K562 (cell line): ENCODE measurements around the gene CCDC15. TPM values are rescaled to one million over a fixed set of nuclear protein-coding genes. Genes with fewer than 3 reads are reported as not detected.

Experiments
- BRCA1 ChIP-seq, 2 experiments: fragments of 450-650 bp in 1 of 2; sonication (generic) in 1 of 2; formaldehyde crosslinking in 1 of 2; IDR thresholded peaks; 2 replicates each; pipeline versions ENCODE4 v1.5.0 to v1.6.1; 2017 to 2020; ENCODE audit warnings: mild to moderate bottlenecking in 1 of 2, missing genetic modification reagents in 1 of 2
- DEAF1 ChIP-seq: fragments of 450-650 bp; formaldehyde crosslinking; IDR thresholded peaks from 2 replicates; pipeline ENCODE4 v1.4.0; 2020; ENCODE audit warnings: mild to moderate bottlenecking, moderate library complexity
- EHMT2 ChIP-seq: fragments of 450-650 bp; IDR thresholded peaks from 2 replicates; pipeline ENCODE4 v1.6.1; 2018; ENCODE audit warnings: antibody characterized with exemption
- ERF ChIP-seq: fragments of 450-650 bp; formaldehyde crosslinking; IDR thresholded peaks from 2 replicates; pipeline ENCODE4 v1.4.0; 2020; ENCODE audit warnings: mild to moderate bottlenecking, mixed read lengths
- HMBOX1 ChIP-seq: sonication (generic); IDR thresholded peaks from 2 replicates; pipeline ENCODE4 v1.6.1; 2016
- JUND ChIP-seq, 2 experiments: IDR thresholded peaks; 2 replicates in 1 of 2; 3 replicates in 1 of 2; pipeline ENCODE4 v1.6.1; 2011; ENCODE audit warnings: borderline replicate concordance in 2 of 2, low read depth in 2 of 2, low read length in 2 of 2, improper control_type of control experiment in 1 of 2, missing biosample characterization in 1 of 2, missing genetic modification characterization in 1 of 2, missing genetic modification reagents in 1 of 2
- MAFG ChIP-seq: fragments of 450-650 bp; conservative IDR thresholded peaks from 2 replicates; pipeline ENCODE4 v1.6.1; 2016; ENCODE audit warnings: missing genetic modification characterization, missing compliant biosample characterization
- NCOA1 ChIP-seq: fragments of 450-650 bp; IDR thresholded peaks from 2 replicates; pipeline ENCODE4 v1.6.1; 2016; ENCODE audit warnings: low read depth
- NR1H2 ChIP-seq: sonication (generic); formaldehyde crosslinking; IDR thresholded peaks from 2 replicates; pipeline ENCODE4 v1.4.0; 2020; ENCODE audit warnings: mild to moderate bottlenecking, missing genetic modification reagents
- NR4A1 ChIP-seq, 2 experiments: fragments of 250-450 bp in 1 of 2; fragments of 450-650 bp in 1 of 2; sonication (Bioruptor Pico) in 1 of 2; IDR thresholded peaks; 2 replicates each; pipeline versions ENCODE4 v1.4.0 to v1.6.1; 2016 to 2020; ENCODE audit warnings: mild to moderate bottlenecking in 2 of 2, missing compliant biosample characterization in 1 of 2, missing genetic modification characterization in 1 of 2, moderate library complexity in 1 of 2
- PHF20 ChIP-seq: fragments of 450-650 bp; IDR thresholded peaks from 2 replicates; pipeline ENCODE4 v1.6.1; 2018; ENCODE audit not compliant: partially characterized antibody
- PKNOX1 ChIP-seq: fragments of 450-650 bp; IDR thresholded peaks from 2 replicates; pipeline ENCODE4 v1.6.1; 2016
- PTRF ChIP-seq: fragments of 450-650 bp; IDR thresholded peaks from 2 replicates; pipeline ENCODE4 v1.6.1; 2016; ENCODE audit warnings: mild to moderate bottlenecking, missing genetic modification characterization, missing compliant biosample characterization
- RBFOX2 ChIP-seq: fragments of 200-400 bp; formaldehyde crosslinking; IDR thresholded peaks from 2 replicates; pipeline ENCODE4 v1.6.1; 2017; ENCODE audit warnings: low read depth, mild to moderate bottlenecking, low read length, moderate library complexity
- RBM14 ChIP-seq: fragments of 200-400 bp; formaldehyde crosslinking; IDR thresholded peaks from 2 replicates; pipeline ENCODE4 v1.6.1; 2018; ENCODE audit warnings: low read depth, mild to moderate bottlenecking, low read length, moderate library complexity, borderline replicate concordance; ENCODE audit not compliant: insufficient read depth
- TFAP4 ChIP-seq: sonication (generic); formaldehyde crosslinking; IDR thresholded peaks from 2 replicates; pipeline ENCODE4 v1.8.0; 2022; ENCODE audit warnings: missing genetic modification reagents, mild to moderate bottlenecking, moderate library complexity, borderline replicate concordance
- ZBTB34 ChIP-seq: fragments of 250-450 bp; sonication (Bioruptor Pico); IDR thresholded peaks from 2 replicates; pipeline ENCODE4 v1.8.0; 2021; ENCODE audit warnings: mild to moderate bottlenecking, moderate library complexity
- ZFP30 ChIP-seq: fragments of 250-450 bp; sonication (Bioruptor Pico); IDR thresholded peaks from 2 replicates; pipeline ENCODE4 v1.8.0; 2022; ENCODE audit warnings: moderate library complexity, mild to moderate bottlenecking, inconsistent platforms, borderline replicate concordance
- ZFX ChIP-seq: sonication (generic); formaldehyde crosslinking; IDR thresholded peaks from 2 replicates; pipeline ENCODE4 v1.8.0; 2022; ENCODE audit warnings: mild to moderate bottlenecking, missing genetic modification reagents, moderate library complexity
- ZNF197 ChIP-seq: fragments of 200-800 bp; sonication (Bioruptor generic); IDR thresholded peaks from 2 replicates; pipeline ENCODE4 v1.6.1; 2016; ENCODE audit warnings: low read depth, missing genetic modification characterization, missing compliant biosample characterization
- polyA plus RNA-seq, 8 experiments: library from polyadenylated mRNA; depleted of rRNA in 4 of 8; stranded (reverse) in 5 of 8; unstranded in 3 of 8; fragments of >200 nt; fragmentation: Nextera tagmentation in 2 of 8; fragmentation: Illumina TruSeq in 1 of 8; extraction: Ambion mirVana in 2 of 8; extraction: Trizol in 1 of 8; gene quantifications; 2 replicates each; pipeline versions ENCODE4 v1.2.1 to v1.2.3, GENCODE V29; 2011 to 2014; ENCODE audit warnings: inconsistent platforms in 1 of 8, missing spikeins in 1 of 8
- total RNA-seq, 7 experiments: library from RNA; depleted of rRNA in 6 of 7; stranded (reverse); fragments of >200 nt in 6 of 7; fragmentation: Illumina TruSeq in 2 of 7; extraction: Trizol in 2 of 7; gene quantifications; 2 replicates each; pipeline versions ENCODE4 v1.2.1 to v1.2.3, GENCODE V29; 2011 to 2021; ENCODE audit warnings: low replicate concordance in 1 of 7

The CCDC15 gene
- total and polyA plus RNA-seq, 9 of the 15 experiments (the other 6 are each of a cell fraction or from before 2014, with no cell fraction given) = 1.9 to 9.2 (median 3.9) TPM

DNA sequence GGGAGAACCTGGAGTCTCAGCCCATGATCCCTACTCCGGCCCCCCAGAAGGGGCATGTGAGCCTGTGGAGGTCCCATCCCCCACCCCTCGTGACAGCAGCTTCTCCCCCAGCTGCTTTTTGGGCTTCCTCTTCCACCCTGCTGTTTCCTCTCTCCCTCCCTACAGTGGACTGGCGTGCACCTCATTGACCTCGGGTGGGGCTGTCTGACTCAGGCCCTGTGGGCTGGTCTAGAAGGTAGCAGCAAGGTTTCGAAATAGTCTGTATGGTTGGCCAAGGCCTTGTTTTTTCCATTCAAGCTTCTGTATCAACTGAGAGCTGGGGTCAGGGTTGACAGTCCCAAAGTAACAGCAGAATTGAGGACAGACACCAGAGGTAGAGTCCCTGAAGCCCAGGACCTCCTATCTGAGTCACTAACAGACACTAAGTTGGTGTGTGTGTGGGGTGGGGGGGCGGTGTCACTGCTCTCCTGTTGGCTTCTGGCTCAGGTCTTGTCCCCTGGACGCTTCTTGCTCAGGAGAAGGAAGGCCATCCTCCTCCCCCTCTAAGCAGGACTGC lies 116.8 kb downstream of the CCDC15 start (continued):
- TF ChIP-seq ZBTB34 (CRISPR knock-in tag) (no peak), NCOA1 (peak; percentile 55; the same call in 1 of the 2 replicates), RBM14 (no peak), DEAF1 (0 out of 2 replicates have a peak, but pooled peaks have one; percentile 13), JUND (IDR thresholded peaks at IDR 0.05; ENCODE audit: borderline replicate concordance, low read depth, low read length) (peak; percentile 91), JUND (tag; IDR thresholded peaks at IDR 0.05; ENCODE audit: borderline replicate concordance, low read depth, low read length) (peak; percentile 90; the same call in 2 of the 3 replicates), ERF (CRISPR knock-in tag) (peak; percentile 89), NR1H2 (CRISPR knock-in tag) (no peak), MAFG (tag) (0 out of 2 replicates have a peak, but pooled peaks have one; percentile 10), ZFX (peak; percentile 81), PTRF (tag) (peak; percentile 44; the same call in 1 of the 2 replicates), PHF20 (peak; percentile 57), BRCA1 (IDR thresholded peaks at IDR 0.05) (no peak), BRCA1 (CRISPR knock-in tag; IDR thresholded peaks at IDR 0.05) (no peak), HMBOX1 (no peak), EHMT2 (peak; percentile 76), TFAP4 (CRISPR knock-in tag) (peak; percentile 84; the same call in 1 of the 2 replicates), ZFP30 (CRISPR knock-in tag) (no peak), NR4A1 (CRISPR knock-in tag; IDR thresholded peaks at IDR 0.05) (no peak), NR4A1 (tag; IDR thresholded peaks at IDR 0.05) (peak; percentile 46), PKNOX1 (peak; percentile 47; the same call in 1 of the 2 replicates), ZNF197 (0 out of 2 replicates have a peak, but pooled peaks have one; percentile 45), RBFOX2 (peak; percentile 40; the same call in 1 of the 2 replicates)
